ENCODE data around the gene ZNF277. TPM values are rescaled to one million over a fixed set of nuclear protein-coding genes. Genes with fewer than 3 reads are reported as not detected.

Gene ZNF277
- total and polyA plus RNA-seq, 4 donors, result 7.8 to 23.5 (median 14.5) TPM

DNA sequence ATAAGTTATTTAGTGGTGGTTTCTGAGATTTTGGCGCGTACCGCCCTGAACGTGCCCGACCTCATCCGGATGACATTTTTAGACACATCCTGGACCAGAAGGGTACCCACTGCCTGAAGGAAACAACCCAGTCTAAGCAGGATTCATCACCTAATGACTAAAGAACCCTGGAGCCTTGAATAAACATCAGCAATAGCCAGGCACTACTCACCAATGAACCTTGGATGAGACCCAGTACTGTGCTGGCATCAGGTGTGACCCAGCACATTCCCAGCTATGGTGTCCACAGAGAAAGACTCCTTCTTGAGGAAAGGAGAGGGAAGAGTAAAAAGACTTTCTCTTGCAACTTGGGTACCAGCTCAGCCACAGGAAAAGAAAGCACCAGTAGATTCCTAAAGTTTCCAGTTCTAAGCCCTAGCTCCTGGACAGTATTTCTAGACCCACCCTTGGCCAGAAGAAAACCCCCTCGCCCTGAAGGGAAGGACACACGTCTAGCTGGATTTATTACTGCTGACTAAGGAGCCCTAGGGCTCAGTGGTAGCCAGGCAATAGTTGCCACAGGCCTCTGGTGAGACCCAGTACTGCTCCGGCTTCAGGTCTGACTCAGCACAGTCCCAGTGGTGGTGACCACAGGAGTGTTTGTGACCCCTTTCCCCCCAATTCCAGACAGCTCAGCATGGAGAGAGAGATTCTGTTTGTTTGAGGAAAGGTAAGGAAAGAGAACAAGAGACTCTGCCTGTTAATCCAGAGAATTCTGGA is 32.5 kb downstream of the ZNF277 start:
- Histone ChIP-seq H3K4me1 (ENCODE audit: control insufficient read depth in 4 of 4, insufficient read depth in 4 of 4, low read length in 3 of 4) (peaks cover 1 to 18% (median 9%) of the 10 kb centered on the region in 4 donors), H3K9ac (ENCODE audit: low read depth in 1 of 2, low read length in 2 of 2) (no peak overlapping the region), H3K36me3 (ENCODE audit: control insufficient read depth in 4 of 4, insufficient read depth in 3 of 4, low read depth in 1 of 4, low read length in 3 of 4) (no peaks in the 10 kb centered on the region), H3K27ac (ENCODE audit: low read depth in 1 of 2, low read length in 2 of 2) (no peak overlapping the region), H3K4me3 (ENCODE audit: low read depth in 1 of 3, low read length in 3 of 3) (no peak overlapping the region), H3K9me3 (ENCODE audit: control insufficient read depth in 4 of 4, low read length in 3 of 4) (no peaks in the 10 kb centered on the region), H3K27me3 (ENCODE audit: control insufficient read depth in 4 of 4, insufficient read depth in 4 of 4, low read length in 3 of 4) (no peaks in the 10 kb centered on the region)
- WGBS, result 94% methylated on average over 9 of the region's 9 CpGs
- TF ChIP-seq JUND (IDR thresholded peaks at IDR 0.05) (peak in 1 of 2 donors; percentile 50), FOXA2 (IDR thresholded peaks at IDR 0.05) (peak; percentile 85), RXRA (IDR thresholded peaks at IDR 0.05) (peak; percentile 34 to 68), YY1 (IDR thresholded peaks at IDR 0.05) (peak; percentile 21), TAF1 (conservative IDR thresholded peaks at IDR 0.05) (no peak), FOXA1 (IDR thresholded peaks at IDR 0.05) (peak; percentile 56), HNF4A (conservative IDR thresholded peaks at IDR 0.05) (peak; percentile 62 to 69), RAD21 (IDR thresholded peaks at IDR 0.05) (peak in 1 of 2 donors; percentile 13), SP1 (IDR thresholded peaks at IDR 0.05) (no peak)
- TF ChIP-seq, protein P1, sequence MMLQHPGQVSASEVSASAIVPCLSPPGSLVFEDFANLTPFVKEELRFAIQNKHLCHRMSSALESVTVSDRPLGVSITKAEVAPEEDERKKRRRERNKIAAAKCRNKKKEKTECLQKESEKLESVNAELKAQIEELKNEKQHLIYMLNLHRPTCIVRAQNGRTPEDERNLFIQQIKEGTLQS (IDR thresholded peaks at IDR 0.05), result no peak
- TF ChIP-seq, protein P2, sequence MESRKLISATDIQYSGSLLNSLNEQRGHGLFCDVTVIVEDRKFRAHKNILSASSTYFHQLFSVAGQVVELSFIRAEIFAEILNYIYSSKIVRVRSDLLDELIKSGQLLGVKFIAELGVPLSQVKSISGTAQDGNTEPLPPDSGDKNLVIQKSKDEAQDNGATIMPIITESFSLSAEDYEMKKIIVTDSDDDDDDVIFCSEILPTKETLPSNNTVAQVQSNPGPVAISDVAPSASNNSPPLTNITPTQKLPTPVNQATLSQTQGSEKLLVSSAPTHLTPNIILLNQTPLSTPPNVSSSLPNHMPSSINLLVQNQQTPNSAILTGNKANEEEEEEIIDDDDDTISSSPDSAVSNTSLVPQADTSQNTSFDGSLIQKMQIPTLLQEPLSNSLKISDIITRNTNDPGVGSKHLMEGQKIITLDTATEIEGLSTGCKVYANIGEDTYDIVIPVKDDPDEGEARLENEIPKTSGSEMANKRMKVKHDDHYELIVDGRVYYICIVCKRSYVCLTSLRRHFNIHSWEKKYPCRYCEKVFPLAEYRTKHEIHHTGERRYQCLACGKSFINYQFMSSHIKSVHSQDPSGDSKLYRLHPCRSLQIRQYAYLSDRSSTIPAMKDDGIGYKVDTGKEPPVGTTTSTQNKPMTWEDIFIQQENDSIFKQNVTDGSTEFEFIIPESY (IDR thresholded peaks at IDR 0.05), result peak; percentile 13
- TF ChIP-seq, protein P3, sequence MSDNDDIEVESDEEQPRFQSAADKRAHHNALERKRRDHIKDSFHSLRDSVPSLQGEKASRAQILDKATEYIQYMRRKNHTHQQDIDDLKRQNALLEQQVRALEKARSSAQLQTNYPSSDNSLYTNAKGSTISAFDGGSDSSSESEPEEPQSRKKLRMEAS (IDR thresholded peaks at IDR 0.05), result no peak
- TF ChIP-seq, protein P4, sequence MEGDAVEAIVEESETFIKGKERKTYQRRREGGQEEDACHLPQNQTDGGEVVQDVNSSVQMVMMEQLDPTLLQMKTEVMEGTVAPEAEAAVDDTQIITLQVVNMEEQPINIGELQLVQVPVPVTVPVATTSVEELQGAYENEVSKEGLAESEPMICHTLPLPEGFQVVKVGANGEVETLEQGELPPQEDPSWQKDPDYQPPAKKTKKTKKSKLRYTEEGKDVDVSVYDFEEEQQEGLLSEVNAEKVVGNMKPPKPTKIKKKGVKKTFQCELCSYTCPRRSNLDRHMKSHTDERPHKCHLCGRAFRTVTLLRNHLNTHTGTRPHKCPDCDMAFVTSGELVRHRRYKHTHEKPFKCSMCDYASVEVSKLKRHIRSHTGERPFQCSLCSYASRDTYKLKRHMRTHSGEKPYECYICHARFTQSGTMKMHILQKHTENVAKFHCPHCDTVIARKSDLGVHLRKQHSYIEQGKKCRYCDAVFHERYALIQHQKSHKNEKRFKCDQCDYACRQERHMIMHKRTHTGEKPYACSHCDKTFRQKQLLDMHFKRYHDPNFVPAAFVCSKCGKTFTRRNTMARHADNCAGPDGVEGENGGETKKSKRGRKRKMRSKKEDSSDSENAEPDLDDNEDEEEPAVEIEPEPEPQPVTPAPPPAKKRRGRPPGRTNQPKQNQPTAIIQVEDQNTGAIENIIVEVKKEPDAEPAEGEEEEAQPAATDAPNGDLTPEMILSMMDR (IDR thresholded peaks at IDR 0.05; ENCODE audit: low read depth, low read length, missing input control), result no peak
- TF ChIP-seq, protein P5, sequence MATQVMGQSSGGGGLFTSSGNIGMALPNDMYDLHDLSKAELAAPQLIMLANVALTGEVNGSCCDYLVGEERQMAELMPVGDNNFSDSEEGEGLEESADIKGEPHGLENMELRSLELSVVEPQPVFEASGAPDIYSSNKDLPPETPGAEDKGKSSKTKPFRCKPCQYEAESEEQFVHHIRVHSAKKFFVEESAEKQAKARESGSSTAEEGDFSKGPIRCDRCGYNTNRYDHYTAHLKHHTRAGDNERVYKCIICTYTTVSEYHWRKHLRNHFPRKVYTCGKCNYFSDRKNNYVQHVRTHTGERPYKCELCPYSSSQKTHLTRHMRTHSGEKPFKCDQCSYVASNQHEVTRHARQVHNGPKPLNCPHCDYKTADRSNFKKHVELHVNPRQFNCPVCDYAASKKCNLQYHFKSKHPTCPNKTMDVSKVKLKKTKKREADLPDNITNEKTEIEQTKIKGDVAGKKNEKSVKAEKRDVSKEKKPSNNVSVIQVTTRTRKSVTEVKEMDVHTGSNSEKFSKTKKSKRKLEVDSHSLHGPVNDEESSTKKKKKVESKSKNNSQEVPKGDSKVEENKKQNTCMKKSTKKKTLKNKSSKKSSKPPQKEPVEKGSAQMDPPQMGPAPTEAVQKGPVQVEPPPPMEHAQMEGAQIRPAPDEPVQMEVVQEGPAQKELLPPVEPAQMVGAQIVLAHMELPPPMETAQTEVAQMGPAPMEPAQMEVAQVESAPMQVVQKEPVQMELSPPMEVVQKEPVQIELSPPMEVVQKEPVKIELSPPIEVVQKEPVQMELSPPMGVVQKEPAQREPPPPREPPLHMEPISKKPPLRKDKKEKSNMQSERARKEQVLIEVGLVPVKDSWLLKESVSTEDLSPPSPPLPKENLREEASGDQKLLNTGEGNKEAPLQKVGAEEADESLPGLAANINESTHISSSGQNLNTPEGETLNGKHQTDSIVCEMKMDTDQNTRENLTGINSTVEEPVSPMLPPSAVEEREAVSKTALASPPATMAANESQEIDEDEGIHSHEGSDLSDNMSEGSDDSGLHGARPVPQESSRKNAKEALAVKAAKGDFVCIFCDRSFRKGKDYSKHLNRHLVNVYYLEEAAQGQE (IDR thresholded peaks at IDR 0.05), result peak; percentile 17
- no peak for DNase-seq (ENCODE audit: low spot score)

DNA sequence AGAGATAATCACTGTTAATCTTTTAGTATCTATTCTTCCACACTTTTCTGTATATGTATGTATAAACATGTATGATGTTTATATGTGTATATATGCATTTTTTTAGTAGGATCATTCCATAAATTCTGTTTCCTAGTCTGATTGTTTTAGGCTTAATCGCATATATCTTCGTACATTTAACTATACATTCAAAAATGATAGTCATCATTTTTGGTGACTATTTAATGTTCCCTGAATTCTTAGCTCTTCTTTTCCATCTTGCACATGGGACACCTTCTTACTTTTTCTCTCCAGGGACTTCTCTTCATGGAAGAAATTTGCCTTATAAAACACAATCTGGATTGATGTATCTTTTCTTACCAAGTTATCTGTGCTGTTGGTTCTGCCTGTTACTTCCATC is 42.1 kb downstream of the ZNF277 start:
- Histone ChIP-seq H3K36me3 (ENCODE audit: control insufficient read depth in 4 of 4, insufficient read depth in 3 of 4, low read depth in 1 of 4, low read length in 3 of 4) (no peaks in the 10 kb centered on the region), H3K9me3 (ENCODE audit: control insufficient read depth in 4 of 4, low read length in 3 of 4) (no peaks in the 10 kb centered on the region), H3K27ac (ENCODE audit: low read depth in 1 of 2, low read length in 2 of 2) (no peak overlapping the region), H3K4me3 (ENCODE audit: low read depth in 1 of 3, low read length in 3 of 3) (no peak overlapping the region), H3K27me3 (ENCODE audit: control insufficient read depth in 4 of 4, insufficient read depth in 4 of 4, low read length in 3 of 4) (no peaks in the 10 kb centered on the region), H3K4me1 (ENCODE audit: control insufficient read depth in 4 of 4, insufficient read depth in 4 of 4, low read length in 3 of 4) (no peaks in the 10 kb centered on the region), H3K9ac (ENCODE audit: low read depth in 1 of 2, low read length in 2 of 2) (no peak overlapping the region)
- WGBS, result 98% methylated on average over 2 of the region's 2 CpGs
- no peak for TF ChIP-seq YY1 (IDR thresholded peaks at IDR 0.05)
- no peak for TF ChIP-seq HNF4A (conservative IDR thresholded peaks at IDR 0.05)
- TF ChIP-seq, protein P4 (IDR thresholded peaks at IDR 0.05; ENCODE audit: low read depth, low read length, missing input control), result no peak
- TF ChIP-seq, protein P5 (IDR thresholded peaks at IDR 0.05), result no peak
- no peak for DNase-seq (ENCODE audit: low spot score)
